Measurements from ENCODE around the gene PYY.

- no peak for TF ChIP-seq POLR2A (IDR thresholded peaks at IDR 0.05)
- TF ChIP-seq CTCF (IDR thresholded peaks at IDR 0.05): no peak
- no peak for TF ChIP-seq POLR2AphosphoS5 (IDR thresholded peaks at IDR 0.05)
These were observed 2.5 kb upstream of the PYY start for GRCh38 chr17:43956222-43956621.
